BE2C (cell line): ENCODE measurements around the gene TCL1A.

ENCODE experiments used
- DNase-seq: peaks from one replicate; pipeline ENCODE4 v3.0.0-alpha.2; 2020
- H3K27me3 ChIP-seq: fragments of 250-450 bp; sonication (Bioruptor Pico); 2 replicates; pipeline ENCODE4 v1.5.1; 2020; ENCODE audit warnings: mild to moderate bottlenecking
- H3K36me3 ChIP-seq: fragments of 250-450 bp; sonication (Bioruptor Pico); 2 replicates; pipeline ENCODE4 v1.5.1; 2020; ENCODE audit warnings: mild to moderate bottlenecking
- H3K4me1 ChIP-seq: fragments of 250-450 bp; sonication (Bioruptor Pico); 2 replicates; pipeline ENCODE4 v1.5.1; 2020
- H3K4me3 ChIP-seq: 2 replicates; pipeline ENCODE4 v1.5.1; 2011; ENCODE audit warnings: low read depth, low read length
- H3K9me3 ChIP-seq: fragments of 250-450 bp; sonication (Bioruptor Pico); 2 replicates; pipeline ENCODE4 v1.5.1; 2020
- CTCF ChIP-seq: IDR thresholded peaks from 2 replicates; pipeline ENCODE4 v1.5.1; 2012; ENCODE audit warnings: mild to moderate bottlenecking, low read depth, low read length

The TCL1A gene

GRCh38 chr14:95679148-95679815, 34.6 kb downstream of the TCL1A start:
- no peak for TF ChIP-seq CTCF
- no peaks in the 10 kb centered on the region for H3K4me1 ChIP-seq
- no peak for DNase-seq
- no peaks in the 10 kb centered on the region for H3K36me3 ChIP-seq
- peaks cover 12% of the 10 kb centered on the region; the same call in 1 of the 2 replicates for H3K27me3 ChIP-seq
- H3K4me3 ChIP-seq, result no peak overlapping the region
- H3K9me3 ChIP-seq, result no peaks in the 10 kb centered on the region

DNA sequence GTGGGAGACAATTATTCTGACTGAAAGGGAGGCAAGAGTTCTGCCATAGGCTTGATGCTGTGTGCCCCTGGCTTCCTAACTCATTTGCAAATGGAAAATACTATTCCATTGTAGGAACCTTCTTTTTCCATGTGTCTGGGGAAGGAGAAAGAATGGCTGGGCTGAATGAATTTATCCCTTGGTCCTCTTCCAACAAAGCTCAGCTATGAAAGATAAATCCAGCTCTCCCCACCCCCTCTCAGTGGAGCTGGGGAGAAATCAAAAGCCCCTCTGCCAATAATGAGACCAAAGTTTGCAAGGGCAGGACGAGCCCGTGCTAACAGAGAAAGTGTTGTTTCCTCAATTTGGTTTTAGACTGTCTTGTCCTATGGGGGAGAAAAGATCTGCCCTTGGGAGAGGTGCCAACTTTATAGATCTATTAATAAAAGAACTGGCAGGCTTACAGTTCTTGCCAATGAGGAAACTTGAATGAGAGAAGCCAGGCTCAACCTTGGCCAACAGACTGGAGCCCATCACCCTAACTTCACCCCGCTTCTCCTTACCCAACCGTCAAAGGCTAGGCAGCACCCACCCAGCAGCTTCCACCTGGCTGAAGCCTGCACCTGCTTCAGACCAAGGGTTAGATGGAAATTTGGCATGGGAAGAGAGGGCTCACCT, 36.6 kb downstream of the TCL1A start:
- H3K4me3 ChIP-seq, result no peak overlapping the region
- peaks cover 12% of the 10 kb centered on the region; the same call in 1 of the 2 replicates for H3K27me3 ChIP-seq
- no peak for DNase-seq
- H3K36me3 ChIP-seq, result no peaks in the 10 kb centered on the region
- no peak for TF ChIP-seq CTCF
- H3K4me1 ChIP-seq, result no peaks in the 10 kb centered on the region
- no peaks in the 10 kb centered on the region for H3K9me3 ChIP-seq

DNA sequence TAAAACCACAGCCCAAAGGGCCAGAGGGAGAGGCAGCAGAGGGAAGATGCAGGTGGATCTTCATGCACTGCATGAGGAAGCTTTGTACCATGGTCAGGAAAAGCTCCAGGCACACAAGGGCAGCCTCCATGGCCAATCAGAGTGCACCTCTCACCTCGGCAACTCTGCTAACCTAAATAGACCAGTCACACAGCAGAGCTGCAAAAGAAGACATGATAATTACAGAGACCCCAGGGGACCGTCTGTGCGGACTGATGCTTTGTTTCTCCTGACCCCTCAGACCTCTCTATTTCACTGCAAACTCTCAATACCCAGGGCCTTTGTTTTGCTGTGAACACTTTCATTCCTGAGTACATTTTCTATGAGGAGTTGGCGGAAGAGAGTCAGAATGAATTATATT, 38.4 kb downstream of the TCL1A start:
- no peaks in the 10 kb centered on the region for H3K4me1 ChIP-seq
- H3K9me3 ChIP-seq, result no peaks in the 10 kb centered on the region
- no peak for TF ChIP-seq CTCF

DNA sequence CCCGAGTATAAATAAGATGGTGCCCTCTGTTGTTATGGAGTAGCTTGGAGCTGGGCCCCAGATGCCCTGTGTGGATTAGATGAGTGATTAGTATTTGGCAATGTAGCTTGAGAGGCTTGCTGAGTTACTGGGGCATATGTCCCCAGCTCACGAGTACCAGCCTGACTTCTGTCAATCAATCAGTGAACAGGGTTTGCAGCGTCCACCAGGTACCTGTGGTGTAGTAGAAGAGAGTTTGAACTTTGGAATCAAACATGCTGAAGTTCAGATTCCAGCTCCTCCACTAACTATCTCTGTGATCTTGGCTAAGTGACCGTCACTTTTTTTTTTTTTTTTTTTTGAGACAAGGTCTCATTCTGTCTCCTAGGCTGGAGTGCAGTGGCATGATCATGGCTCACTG, 39.3 kb downstream of the TCL1A start:
- no peak for TF ChIP-seq CTCF
- Histone ChIP-seq H3K4me1 (no peaks in the 10 kb centered on the region), H3K27me3 (peaks cover 18% of the 10 kb centered on the region), H3K4me3 (no peak overlapping the region), H3K9me3 (no peaks in the 10 kb centered on the region), H3K36me3 (no peaks in the 10 kb centered on the region)
- no peak for DNase-seq

More for the DNA sequence above, 38.4 kb downstream of the TCL1A start:
- Histone ChIP-seq H3K4me3 (no peak overlapping the region), H3K36me3 (no peaks in the 10 kb centered on the region), H3K27me3 (peaks cover 12% of the 10 kb centered on the region; the same call in 1 of the 2 replicates)
- DNase-seq, result no peak

DNA sequence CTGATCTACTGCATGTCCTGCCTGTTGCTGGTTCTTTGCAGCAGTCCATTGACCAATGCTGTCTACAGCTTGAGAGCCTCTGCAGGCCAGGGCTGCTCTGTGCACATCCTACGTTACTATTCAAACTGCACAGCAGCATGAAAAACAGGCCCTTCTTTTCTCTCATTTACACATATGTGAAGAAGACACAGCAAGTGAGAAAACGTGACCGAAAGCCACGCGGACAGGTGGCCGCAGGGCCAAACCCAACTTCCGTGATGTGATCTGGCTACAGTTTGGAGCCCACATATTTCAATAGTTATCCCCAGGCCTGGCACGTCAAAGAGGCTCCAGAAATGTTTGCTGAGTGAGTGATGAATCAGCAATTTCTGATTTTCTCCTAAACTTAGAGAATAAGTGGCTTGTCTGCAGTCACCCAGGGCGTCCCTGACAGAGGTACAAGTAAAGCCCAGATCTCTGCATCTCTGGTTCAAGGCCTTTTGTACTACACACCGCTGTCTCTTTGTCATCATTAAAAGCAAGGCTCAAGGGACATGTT, 45.6 kb downstream of the TCL1A start:
- no peaks in the 10 kb centered on the region for H3K4me1 ChIP-seq
- H3K36me3 ChIP-seq, result no peaks in the 10 kb centered on the region
- H3K27me3 ChIP-seq, result peaks cover 9% of the 10 kb centered on the region

More for the DNA sequence above, 45.6 kb downstream of the TCL1A start:
- DNase-seq, result no peak
- no peak overlapping the region for H3K4me3 ChIP-seq
- TF ChIP-seq CTCF, result no peak
- H3K9me3 ChIP-seq, result no peaks in the 10 kb centered on the region
